GM10248 (cell line): ENCODE data around the gene TBX3.

Experiments
- CTCF ChIA-PET: fragments of 300-600 bp; sonication (Branson Sonifier 250); formaldehyde crosslinking; extraction: SDS; loops from one replicate; lab custom pipeline; 2021; ENCODE audit warnings: antibody characterized with exemption; lab: Yijun Ruan, JAX
- POLR2A ChIA-PET: fragments of 350-650 bp; sonication (Branson Sonifier 250); formaldehyde crosslinking; extraction: SDS; loops from one replicate; lab custom pipeline; 2020; ENCODE audit warnings: antibody characterized with exemption; lab: Yijun Ruan, JAX
- DNase-seq: peaks from one replicate; pipeline ENCODE4 v3.0.0; 2012; ENCODE audit errors: extremely low spot score
- TF ChIP-seq, protein P1 (sequence below): IDR thresholded peaks from 2 replicates; pipeline ENCODE4 v1.5.1; 2012; ENCODE audit warnings: mild to moderate bottlenecking, low read depth; ENCODE audit errors: extremely low read depth, missing control alignments, control extremely low read depth

Gene TBX3

DNA sequence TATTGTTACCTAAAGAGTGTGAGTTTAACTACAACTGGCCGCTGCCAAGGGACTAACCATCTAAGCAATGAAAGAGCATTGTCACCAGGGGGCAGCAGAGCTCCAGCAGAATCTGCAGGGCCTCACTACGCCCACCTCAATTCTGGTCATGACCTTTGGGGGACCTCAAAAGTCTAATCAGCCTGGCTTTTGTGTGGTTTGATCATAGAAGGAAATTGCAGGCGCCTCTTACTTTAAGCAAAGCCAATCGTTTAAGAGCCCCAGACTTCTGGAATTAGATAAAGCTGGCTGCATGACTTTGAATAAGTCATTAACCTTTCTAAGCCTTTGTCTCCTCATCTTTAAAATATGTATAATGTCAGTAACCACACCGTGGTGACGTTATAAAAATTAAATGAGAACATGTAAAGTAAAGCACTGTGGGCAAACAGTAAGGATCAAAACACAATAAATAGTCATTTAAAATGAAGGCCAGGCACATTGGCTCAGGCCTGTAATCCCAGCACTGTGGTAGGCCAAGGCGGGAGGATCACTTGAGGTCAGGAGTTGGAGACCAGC lies 58.6 kb downstream of the TBX3 start:
- TF ChIP-seq, protein P1, sequence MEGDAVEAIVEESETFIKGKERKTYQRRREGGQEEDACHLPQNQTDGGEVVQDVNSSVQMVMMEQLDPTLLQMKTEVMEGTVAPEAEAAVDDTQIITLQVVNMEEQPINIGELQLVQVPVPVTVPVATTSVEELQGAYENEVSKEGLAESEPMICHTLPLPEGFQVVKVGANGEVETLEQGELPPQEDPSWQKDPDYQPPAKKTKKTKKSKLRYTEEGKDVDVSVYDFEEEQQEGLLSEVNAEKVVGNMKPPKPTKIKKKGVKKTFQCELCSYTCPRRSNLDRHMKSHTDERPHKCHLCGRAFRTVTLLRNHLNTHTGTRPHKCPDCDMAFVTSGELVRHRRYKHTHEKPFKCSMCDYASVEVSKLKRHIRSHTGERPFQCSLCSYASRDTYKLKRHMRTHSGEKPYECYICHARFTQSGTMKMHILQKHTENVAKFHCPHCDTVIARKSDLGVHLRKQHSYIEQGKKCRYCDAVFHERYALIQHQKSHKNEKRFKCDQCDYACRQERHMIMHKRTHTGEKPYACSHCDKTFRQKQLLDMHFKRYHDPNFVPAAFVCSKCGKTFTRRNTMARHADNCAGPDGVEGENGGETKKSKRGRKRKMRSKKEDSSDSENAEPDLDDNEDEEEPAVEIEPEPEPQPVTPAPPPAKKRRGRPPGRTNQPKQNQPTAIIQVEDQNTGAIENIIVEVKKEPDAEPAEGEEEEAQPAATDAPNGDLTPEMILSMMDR = peak; percentile 43
- DNase-seq = peak; percentile 53
- ChIA-PET CTCF (interaction anchor here (0.8 to 3.9 kb wide), 11 partner anchors 9 to 1292 kb away, joined by 3 to 32 read pairs (median 3); no protein-coding TSS in a partner anchor), POLR2A (no interaction called here)

DNA sequence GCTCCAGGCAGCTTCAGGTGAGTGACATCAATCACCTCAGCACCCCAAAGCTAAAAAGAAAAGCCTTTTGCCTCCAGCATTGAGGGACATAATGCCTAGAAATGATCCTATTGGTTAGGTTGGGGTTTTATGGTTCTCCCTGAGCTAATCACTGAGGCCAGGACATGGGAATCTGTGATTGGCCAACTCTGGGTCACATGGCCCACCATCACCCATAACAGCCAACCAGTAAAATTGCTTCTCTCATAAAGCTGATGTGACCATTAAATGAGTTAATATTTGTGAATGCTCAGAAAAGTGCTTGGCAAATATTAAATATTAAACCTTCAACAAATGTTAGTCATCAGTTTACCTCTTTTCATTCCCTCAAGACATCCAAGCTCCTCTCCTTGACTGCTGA lies 60.2 kb downstream of the TBX3 start:
- POLR2A ChIA-PET = no interaction called here
- DNase-seq = no peak
- TF ChIP-seq, protein P1 = no peak
- CTCF ChIA-PET = interaction anchor here (1.3 to 3.9 kb wide), 6 partner anchors 11 to 1295 kb away, joined by 3 to 32 read pairs (median 6); no protein-coding TSS in a partner anchor
